ENCODE measurements around the gene FLYWCH1.
"Not testable (repeated sequence)": the region's sequence is repeated elsewhere in the genome, so short reads cannot be mapped to it uniquely, and the experiment has no call there.

The FLYWCH1 gene

DNA sequence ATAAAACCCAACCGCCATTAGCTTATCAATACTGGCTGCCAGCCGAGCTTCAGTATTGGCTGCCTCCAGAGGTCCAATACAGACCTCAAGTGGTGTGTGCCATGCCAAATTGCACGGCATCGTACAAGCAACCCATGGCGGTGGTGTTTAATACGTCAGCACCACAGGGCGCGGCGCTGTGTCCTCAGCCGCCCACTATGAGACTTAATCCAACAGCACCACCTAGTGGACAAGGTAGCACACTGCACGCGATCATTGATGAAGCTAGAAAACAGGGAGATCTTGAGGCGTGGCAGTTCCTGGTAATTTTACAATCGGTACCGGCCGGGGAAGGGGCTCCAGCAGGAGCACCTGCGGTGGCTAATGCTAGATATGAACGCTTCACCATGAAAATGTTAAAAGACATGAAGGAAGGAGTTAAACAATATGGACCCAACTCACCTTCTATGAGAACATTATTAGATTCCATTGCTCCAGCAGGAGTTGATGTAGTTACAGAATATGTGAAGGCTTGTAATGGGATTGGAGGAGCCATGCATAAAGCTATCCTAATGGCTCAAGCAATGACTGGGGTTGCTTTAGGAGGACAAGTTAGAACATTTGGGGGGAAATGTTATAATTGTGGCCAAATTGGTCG is 15.4 kb downstream of the FLYWCH1 start:
- peak; percentile 88 for DNase-seq

DNA sequence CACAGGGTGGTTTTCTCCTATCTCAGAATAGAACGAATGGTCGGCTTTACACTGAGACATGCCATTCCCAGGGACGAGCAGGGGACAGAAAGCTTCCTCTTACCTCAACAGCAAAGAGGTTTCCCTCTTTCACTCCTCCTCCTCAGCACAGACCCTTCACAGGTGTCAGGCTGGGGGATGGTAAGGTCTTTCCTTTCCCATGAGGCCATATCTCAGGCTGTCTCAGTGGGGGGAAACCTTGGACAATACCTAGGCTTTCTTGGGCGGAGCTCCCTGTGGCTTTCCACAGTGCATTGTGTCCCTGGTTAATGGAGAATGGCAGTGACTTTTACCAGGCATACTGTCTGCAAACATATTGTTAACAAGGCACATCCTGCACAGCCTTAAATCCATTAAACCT is 16.4 kb downstream of the FLYWCH1 start:
- not testable (repeated sequence) for DNase-seq

DNA sequence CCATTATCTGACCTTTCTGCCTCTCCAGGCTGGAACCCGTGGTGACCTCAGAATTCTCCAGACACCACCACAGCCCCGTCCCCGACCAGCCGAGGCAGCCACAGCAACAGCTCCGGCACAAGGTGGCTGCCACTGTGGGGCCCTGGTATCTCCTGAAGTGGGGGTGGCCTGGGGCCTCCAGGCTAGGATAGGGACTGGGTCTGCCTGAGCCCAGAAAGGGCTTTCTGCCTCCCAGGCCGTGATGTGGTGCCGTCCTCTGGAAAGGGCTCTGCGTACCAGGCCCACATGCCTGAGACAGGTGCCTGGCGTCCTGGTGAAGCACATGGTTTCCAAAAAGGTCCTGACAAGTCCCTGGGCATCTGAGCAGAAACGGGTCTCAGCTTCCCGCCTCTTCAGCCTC is 17.1 kb downstream of the FLYWCH1 start:
- DNase-seq, result no peak

DNA sequence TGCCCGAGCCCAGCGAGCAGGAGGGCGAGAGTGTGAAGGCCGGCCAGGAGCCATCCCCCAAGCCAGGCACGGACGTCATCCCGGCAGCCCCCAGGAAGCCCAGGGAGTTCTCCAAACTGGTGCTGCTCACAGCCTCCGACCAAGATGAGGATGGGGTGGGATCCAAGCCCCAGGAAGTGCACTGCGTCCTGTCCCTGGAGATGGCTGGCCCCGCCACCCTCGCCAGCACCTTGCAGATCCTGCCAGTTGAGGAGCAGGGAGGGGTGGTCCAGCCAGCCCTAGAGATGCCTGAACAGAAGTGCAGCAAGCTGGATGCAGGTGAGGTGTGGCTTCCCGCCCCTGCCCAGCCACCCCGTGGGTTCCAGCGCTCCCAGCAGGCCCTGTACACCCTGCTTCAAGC is 18.0 kb downstream of the FLYWCH1 start:
- DNase-seq, result no peak

DNA sequence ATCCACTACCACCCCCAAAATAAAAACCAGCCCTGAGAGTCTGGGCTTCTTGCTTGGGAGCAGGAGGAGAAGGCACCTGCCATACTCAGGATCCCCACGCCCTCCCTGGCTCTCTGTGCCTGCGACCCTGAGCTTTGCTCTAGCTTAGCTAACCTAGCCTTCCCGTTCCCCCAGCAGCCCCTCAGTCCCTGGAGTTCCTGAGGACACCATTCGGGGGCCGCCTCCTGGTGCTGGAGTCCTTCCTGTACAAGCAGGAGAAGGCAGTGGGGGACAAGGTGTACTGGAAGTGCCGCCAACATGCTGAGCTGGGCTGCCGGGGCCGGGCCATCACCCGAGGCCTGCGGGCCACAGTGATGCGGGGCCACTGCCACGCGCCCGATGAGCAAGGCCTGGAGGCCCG is 18.5 kb downstream of the FLYWCH1 start:
- DNase-seq, result no peak

DNA sequence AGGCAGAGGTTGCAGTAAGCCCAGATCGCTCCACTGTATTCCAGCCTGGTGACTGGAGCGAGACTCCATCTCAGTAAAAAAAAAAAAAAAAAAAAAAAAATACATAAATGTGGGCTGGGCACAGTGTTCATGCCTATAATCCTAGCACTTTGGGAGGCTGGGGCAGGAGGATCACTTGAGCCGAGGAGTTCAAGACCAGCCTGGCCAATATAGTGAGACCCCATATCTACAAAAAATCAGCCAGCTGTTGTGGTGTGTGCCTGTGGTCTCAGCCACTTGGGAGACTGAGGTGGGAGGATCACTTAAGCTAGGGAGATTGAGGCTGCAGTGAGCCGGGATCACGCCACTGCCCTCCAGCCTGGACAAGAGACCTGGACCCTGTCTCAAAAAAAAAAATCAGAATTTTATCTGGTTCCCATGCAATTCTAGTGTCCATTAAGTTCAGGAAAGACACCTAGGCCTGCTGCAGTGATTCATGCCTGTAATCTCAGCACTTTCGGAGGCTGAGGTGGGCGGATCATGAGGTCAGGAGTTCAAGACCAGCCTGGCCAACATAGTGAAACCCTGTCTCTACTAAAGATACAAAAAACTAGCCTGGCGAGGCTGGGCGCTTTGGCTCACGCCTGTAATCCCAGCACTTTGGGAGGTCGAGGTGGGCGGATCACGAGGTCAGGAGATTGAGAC is 19.6 kb downstream of the FLYWCH1 start:
- DNase-seq, result not testable (repeated sequence)

DNA sequence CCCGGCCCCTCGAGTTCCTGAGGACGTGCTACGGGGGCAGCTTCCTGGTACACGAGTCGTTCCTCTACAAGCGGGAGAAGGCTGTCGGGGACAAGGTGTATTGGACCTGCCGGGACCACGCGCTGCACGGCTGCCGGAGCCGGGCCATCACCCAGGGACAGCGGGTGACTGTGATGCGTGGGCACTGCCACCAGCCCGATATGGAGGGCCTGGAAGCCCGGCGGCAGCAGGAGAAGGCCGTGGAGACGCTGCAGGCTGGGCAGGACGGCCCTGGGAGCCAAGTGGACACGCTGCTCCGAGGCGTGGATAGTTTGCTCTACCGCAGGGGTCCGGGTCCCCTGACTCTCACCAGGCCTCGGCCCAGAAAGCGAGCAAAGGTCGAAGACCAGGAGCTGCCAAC is 21.4 kb downstream of the FLYWCH1 start:
- DNase-seq, result no peak

DNA sequence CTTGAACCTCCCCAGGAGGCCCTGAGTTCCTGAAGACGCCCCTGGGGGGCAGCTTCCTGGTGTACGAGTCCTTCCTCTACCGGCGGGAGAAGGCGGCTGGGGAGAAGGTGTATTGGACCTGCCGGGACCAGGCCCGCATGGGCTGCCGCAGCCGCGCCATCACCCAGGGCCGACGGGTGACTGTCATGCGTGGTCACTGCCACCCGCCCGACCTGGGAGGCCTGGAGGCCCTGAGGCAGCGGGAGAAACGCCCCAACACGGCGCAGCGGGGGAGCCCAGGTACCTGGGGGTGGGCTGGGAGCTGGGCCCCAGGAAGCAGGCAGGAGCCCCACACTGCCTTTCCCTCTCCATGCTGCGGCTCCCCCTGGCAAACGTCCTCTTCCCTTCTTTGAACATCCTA is 22.0 kb downstream of the FLYWCH1 start:
- no peak for DNase-seq

DNA sequence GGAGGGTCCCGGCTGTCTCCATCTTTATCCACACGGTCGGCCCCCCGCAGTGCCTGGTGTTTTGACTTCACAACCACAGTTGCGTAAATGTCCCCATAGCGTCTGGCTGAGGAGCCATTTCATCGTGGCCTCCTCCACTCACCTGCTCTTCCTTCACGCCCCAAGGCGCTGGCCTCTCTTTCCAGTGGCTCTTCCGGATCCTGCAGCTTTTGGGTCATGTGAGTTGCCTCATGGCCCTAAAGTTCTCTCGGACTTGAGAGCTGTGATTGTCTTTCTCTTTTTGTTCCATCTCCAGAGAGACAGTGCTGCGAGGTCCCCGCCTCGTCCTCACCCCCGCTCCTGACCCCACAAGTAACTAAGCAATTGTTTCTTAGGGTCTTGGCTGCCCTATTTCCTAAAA is 22.7 kb downstream of the FLYWCH1 start:
- DNase-seq, result no peak

DNA sequence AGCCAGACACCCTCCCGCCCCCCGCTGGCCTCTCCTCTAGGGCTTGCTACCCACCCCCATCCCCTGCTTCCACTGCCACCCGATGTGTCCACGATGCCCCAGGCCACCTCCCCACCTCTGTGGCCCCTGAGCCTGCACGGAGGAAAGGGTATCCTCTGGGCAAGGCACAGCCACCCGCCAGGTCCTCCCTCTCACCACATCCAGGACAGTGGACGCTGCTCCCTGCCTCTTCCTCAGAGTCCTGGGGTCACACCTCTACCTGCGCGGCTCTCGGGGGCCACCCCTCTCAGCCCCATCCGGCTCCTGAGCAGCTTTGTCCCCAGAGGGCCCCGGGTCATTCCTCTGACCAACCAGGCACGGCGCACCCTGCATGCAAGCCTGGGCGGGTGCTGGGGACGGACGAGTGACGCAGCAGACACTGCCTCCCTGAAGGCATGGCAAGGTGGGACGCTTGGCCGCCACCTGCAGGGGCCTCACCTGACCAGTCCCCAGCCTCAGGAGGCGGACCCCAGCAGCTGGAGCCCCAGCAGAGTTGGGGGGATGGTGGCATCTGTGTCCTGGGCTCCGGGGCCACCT is 24.8 kb downstream of the FLYWCH1 start:
- no peak for DNase-seq

DNA sequence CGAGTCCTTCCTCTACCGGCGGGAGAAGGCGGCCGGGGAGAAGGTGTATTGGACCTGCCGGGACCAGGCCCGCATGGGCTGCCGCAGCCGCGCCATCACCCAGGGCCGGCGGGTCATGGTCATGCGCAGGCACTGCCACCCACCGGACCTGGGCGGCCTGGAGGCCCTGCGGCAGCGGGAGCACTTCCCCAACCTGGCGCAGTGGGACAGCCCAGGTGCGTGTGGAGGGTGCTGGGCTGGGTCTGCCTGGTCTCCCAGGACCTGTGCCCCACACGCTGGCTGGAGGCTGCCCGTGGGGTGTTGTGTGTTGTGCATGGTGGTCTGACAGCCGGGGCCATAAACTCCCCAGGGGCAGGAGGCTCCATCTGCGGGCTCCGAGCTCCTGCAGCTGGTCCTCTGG is 25.4 kb downstream of the FLYWCH1 start:
- DNase-seq, result no peak

DNA sequence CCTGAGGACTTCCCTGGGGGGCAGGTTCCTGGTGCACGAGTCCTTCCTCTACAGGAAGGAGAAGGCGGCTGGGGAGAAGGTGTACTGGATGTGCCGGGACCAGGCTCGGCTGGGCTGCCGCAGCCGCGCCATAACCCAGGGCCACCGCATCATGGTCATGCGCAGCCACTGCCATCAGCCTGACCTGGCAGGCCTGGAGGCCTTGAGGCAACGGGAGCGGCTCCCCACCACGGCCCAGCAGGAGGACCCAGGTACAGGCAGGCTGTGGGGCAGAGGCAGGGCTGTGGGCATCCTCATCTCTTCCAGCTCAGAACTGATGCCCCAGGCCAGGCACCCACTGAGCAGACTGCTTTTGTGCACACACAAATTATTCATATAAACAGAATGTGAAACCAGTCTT is 26.5 kb downstream of the FLYWCH1 start:
- DNase-seq, result no peak

DNA sequence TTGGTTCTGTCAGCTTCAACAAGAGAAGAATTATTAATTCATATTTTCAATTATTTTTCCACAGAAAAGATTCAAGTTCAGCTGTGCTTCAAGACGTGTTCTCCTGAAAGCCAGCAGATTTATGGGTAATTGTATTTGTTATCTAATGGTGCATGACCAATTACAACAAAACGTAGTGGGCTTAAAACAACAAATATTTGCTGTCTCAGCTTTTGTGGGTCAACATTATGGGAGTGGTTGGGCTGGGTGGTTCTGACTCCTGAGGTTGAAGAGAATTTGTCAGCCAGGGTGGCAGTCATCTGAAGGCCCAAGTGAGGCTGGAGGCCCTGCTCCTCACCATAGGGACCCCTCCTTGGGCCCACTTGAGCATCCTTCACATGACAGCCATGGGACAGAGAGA is 28.2 kb downstream of the FLYWCH1 start:
- no peak for DNase-seq

DNA sequence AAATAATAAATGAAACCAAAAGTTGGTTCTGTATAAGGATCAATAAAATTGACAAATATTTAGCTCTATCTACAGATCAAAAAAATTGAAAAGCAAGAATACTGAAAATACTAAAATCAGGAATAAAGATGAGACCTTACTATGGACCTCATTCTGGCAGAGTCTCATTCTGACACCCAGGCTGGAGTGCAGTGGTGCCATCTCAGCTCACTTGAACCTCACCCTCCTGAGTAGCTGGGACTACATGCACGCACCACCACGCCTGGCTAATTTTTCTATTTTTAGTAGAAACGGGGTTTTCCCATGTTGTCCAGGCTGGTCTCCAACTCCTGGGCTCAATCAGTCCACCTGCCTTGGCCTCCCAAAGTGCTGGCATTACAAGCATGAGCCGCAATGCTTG is 30.3 kb downstream of the FLYWCH1 start:
- DNase-seq, result no peak

DNA sequence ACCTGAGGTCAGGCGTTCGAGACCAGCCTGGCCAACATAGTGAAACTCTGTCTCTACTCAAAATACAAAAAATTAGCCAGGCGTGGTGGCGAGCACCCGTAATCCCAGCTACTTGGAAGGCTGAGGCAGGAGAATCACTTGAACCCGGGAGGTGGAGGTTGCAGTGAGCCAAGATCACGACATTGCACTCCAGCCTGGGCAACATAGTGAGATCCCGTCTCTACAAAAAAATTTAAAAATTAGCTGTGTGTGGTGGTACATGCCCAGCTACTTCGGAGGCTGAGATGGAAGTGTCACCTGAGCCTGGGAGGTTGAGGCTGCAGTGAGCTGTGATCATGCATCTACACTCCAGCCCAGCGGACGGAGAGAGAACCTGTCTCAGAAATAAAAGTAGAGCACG is 32.0 kb downstream of the FLYWCH1 start:
- DNase-seq, result not testable (repeated sequence)

DNA sequence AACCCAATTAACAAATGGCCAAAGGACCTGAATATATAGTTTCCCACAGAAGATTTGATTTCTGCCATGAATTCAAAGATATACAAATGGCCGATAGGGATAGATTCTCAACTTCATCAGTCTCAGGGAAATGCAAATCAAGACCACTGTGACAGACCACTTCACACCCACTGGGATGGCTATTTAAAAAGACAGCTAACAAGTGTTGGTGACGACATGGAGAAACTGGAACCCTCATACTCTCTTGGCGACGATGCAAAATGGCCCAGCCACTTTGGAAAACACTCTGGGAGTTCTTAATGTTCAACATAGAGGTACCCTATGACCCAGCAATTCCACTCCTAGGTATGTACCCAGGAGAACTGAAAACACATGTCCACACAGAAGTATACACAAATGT is 34.9 kb downstream of the FLYWCH1 start:
- no peak for DNase-seq

DNA sequence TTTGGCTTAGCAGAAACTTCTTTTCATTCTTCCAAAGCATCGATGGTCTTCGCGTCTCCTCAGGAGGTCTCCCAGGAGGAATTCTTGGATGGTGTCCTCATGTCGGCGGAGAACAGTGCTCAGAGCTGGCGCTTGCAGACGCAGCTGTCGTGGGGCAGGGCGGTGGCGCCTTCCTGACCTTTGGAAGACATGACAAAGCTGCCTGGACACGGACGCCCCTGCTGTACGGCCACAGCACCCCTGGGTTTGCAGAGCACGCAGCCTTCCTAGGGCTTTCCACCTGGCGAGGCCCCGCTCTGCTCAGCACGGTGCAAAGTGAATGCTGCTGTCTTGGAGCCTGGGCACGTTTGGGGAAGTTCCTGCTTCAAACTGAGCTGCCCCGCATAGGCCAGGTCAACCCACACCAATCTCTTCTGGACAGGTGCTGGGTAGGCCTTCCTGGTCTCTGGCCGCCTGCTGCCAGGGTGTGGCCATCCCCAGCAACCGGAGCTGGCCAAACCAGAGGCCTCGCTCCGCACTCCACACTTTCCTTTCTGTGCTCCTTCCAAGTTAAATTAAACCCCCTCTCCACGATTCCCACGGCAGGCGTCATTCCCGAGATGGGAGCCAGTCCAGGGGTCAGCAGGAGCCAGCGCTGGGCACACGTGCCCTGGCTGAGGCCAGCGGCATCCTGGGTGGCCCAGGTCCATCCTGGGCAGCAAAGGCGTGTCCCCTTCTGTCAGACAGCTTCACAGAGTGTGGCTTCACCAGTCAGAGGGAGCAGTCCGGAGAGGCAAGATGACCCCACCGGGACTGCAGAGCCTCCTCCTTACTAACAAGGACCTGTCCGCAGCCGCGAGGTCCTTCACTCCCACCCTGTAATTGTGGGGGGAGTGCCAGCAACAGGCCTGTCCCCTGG is 37.3 kb downstream of the FLYWCH1 start:
- no peak for DNase-seq

DNA sequence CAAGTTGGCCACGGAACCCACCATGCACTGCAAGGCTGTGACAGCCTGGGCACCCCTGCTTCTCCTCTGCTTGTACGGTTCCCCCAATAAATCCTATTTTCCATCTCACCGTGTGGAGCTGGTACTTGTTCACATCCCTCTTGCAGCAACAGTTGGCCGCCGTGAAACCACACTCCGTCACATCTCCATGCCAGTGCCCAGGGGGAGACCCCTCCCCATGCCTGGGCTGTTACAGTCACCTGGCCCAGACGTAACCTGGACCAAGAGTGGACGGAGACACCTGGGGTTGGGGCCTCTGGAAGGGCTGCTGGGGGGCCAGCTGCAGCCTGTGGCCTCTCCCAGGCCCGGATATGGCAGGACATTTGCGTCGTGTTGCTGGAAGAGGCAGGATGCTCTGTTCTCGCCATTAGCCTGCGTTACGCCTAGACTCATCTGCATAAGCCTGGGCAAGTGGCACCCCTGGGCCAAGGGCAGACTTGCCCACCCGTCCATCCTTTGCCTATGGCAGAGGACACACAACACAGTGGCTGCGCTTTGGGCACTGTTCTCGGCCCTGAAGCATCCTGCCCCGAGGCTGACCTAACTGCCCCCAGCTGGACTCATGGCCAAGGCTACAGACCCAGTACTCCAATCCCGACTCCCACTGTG is 38.1 kb downstream of the FLYWCH1 start:
- no peak for DNase-seq

DNA sequence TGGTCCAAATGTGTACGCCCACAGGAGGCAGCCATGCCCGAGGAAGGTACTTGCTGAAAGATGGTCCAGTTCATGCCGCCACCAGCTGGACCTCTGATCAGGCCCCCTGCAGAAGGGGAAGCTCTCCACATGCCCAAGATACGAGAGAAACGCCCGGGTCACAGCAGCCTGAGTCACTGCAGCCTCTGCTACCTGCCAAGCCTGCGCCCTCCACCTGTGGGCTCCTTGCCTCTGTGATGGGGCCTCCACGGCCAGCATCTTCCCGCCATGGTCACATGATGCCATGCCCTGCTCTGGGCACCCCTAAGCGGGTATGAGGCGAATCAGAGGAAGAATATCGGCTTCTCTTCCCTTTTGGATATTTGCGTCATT is 38.6 kb downstream of the FLYWCH1 start:
- no peak for DNase-seq

DNA sequence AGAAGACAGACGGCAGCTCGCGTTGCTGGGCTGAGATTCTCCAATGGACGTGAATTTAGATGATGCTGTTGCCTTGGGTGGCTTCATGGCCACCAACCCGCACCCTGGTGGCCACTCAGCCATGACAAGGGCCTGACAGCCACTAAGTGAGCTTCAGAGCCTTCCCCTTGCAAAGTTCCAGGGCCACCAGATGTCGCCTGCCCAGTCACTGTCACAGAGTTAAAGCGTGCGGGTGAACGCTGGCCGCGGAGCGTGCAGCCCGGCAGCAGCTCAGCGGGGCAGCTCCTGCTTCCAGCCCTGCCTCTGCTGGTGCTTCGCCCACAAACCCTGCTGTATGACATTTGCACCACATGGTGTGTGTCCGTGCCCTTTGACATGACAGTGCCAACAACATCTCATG is 39.0 kb downstream of the FLYWCH1 start:
- no peak for DNase-seq

DNA sequence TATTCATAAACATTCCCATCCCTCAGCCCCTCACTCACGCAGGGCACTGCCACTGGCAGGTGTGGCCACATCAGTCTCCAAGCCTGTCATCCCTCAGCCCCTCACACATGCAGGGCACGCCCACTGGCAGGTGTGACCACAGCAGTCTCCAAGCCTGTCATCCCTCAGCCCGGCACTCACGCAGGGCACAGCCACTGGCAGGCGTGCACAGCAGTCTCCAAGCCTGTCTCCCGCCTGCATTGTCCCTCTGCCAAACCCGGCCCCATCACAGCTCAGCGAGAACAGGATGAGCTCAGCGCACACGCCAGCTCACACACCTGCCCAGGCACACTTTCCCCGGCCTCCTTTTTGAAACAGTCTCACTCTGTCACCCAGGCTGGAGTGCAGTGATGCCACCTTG is 40.9 kb downstream of the FLYWCH1 start:
- DNase-seq, result no peak

DNA sequence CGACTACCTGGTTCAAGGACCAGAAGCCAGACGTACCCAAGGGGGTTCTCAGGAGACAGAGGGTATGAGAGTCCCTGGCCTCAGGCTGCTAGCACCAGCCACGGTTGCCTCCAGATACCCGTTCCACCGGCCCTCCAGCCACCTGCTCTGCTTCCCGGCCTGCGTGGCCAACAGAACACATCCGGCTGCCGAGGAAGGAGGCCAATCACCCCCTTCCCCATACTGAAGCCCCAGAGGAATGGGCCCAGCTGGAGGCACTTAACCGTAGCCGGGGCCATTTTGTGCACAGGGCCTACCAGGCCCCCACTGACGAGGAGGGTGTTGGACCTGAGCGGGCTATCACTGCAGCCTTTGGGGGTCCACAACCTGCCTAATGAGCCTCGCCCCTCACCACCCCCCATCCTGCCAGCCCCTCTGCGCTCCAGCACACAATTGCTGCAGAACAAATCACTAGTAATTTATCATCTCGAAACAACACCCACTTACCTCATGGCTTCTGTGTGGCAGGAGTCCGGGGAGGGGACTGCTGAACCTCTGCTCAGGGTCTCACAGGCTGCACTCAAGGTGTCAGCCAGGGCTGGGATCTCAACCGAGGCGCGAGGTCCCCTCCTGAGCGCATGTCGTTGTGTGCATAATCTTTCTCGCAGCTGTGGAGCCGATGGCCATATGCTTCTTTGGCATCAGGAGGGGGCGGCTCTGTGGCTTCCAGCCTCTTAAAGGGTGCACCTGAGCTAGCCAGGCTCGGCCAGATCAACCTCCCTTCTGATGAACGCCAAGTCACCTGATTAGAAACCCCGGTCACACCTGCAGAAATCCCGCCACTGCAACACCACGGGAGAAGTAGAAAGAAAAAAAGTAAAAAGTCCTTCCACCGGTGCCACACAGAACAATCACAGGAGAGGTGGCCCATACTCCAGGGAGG is 42.2 kb downstream of the FLYWCH1 start:
- DNase-seq, result no peak
